H1 (cell line): Measurements from ENCODE around the gene SMIM35. TPM values are rescaled to one million over a fixed set of nuclear protein-coding genes. Genes with fewer than 3 reads are reported as not detected.

Experiments used
- CTCF ChIA-PET: fragments of 300-600 bp; sonication (Branson Sonifier 250); formaldehyde crosslinking; loops from one replicate; lab custom pipeline; 2021; ENCODE audit not compliant: partially characterized antibody; lab: Charles Lee
- POLR2A ChIA-PET: fragments of 300-600 bp; sonication (Branson Sonifier 250); formaldehyde crosslinking; loops from one replicate; lab custom pipeline; 2021; ENCODE audit warnings: inconsistent platforms; ENCODE audit not compliant: partially characterized antibody; lab: Charles Lee
- DNase-seq, 2 experiments: peaks; one replicate each; pipeline versions ENCODE4 v3.0.0 to v3.0.0-alpha.2; 2010 to 2022; ENCODE audit warnings: low spot score in 2 of 2, low read depth in 1 of 2, mixed read lengths in 1 of 2
- FAIRE-seq: peaks from 2 replicates; lab custom pipeline; 2011; peaks lifted over from hg19 to GRCh38; lab: Jason Lieb, UNC
- H2AFZ ChIP-seq: 2 replicates; pipeline ENCODE4 v1.8.1; 2012; ENCODE audit warnings: low read length, inconsistent platforms
- H2AK5ac ChIP-seq: 2 replicates; pipeline ENCODE4 v1.6.1; 2013; ENCODE audit warnings: low read depth, low read length
- H2BK120ac ChIP-seq: replicated peaks from 2 replicates; pipeline ENCODE3; 2013; ENCODE audit warnings: low read depth, low read length, inconsistent platforms
- H2BK12ac ChIP-seq: 2 replicates; pipeline ENCODE4 v1.6.1; 2013; ENCODE audit warnings: low read depth, low read length
- H2BK15ac ChIP-seq: 2 replicates; pipeline ENCODE4 v1.6.1; 2013; ENCODE audit warnings: low read length
- H2BK20ac ChIP-seq: 2 replicates; pipeline ENCODE4 v1.6.1; 2013; ENCODE audit warnings: low read length
- H2BK5ac ChIP-seq: 2 replicates; pipeline ENCODE4 v1.6.1; 2013; ENCODE audit warnings: low read depth, low read length
- H3K14ac ChIP-seq: 2 replicates; pipeline ENCODE4 v1.6.1; 2013; ENCODE audit warnings: inconsistent platforms; ENCODE audit not compliant: insufficient read length
- H3K18ac ChIP-seq: 2 replicates; pipeline ENCODE4 v1.6.1; 2013; ENCODE audit warnings: low read length; ENCODE audit errors: extremely low read depth
- H3K23ac ChIP-seq: 2 replicates; pipeline ENCODE4 v1.6.1; 2013; ENCODE audit warnings: inconsistent platforms; ENCODE audit not compliant: insufficient read length
- H3K23me2 ChIP-seq: 2 replicates; pipeline ENCODE4 v1.6.1; 2013; ENCODE audit warnings: low read depth, low read length
- H3K27ac ChIP-seq: 2 replicates; pipeline ENCODE4 v1.6.1; 2011; ENCODE audit warnings: low read depth, low read length, inconsistent platforms
- H3K27me3 ChIP-seq, 4 experiments: replicated peaks in 1 of 4; 1 replicate in 1 of 4; 2 replicates in 3 of 4; pipeline versions ENCODE4 v1.6.1 to v1.8.1; 2011 to 2013; ENCODE audit warnings: low read length in 3 of 4, mild to moderate bottlenecking in 3 of 4, inconsistent platforms in 2 of 4, mixed read lengths in 2 of 4, moderate library complexity in 1 of 4; ENCODE audit not compliant: control insufficient read depth in 3 of 4, insufficient read depth in 3 of 4; ENCODE audit errors: extremely low read depth in 1 of 4
- H3K36me3 ChIP-seq, 4 experiments: 2 replicates each; pipeline versions ENCODE4 v1.6.1 to v1.8.1; 2011 to 2013; ENCODE audit warnings: mild to moderate bottlenecking in 4 of 4, low read length in 3 of 4, moderate library complexity in 2 of 4, control low read depth in 1 of 4, inconsistent platforms in 1 of 4; ENCODE audit not compliant: insufficient read depth in 4 of 4, control insufficient read depth in 2 of 4
- H3K4ac ChIP-seq: replicated peaks from 2 replicates; pipeline ENCODE3; 2013; ENCODE audit warnings: low read length, low read depth, mixed read lengths, inconsistent platforms; ENCODE audit not compliant: insufficient read length
- H3K4me1 ChIP-seq, 4 experiments: replicated peaks in 1 of 4; 1 replicate in 1 of 4; 2 replicates in 3 of 4; pipeline versions ENCODE4 v1.6.1 to v1.8.1; 2011 to 2013; ENCODE audit warnings: low read length in 3 of 4, inconsistent platforms in 2 of 4, mixed read lengths in 1 of 4; ENCODE audit not compliant: insufficient read depth in 4 of 4, control insufficient read depth in 3 of 4
- H3K4me2 ChIP-seq, 2 experiments: 2 replicates each; pipeline versions ENCODE4 v1.6.1 to v1.8.1; 2011 to 2013; ENCODE audit warnings: low read depth in 2 of 2, low read length in 2 of 2, control low read depth in 1 of 2, inconsistent platforms in 1 of 2, mild to moderate bottlenecking in 1 of 2; ENCODE audit not compliant: insufficient read depth in 1 of 2
- H3K4me3 ChIP-seq, 4 experiments: fragments of 200-600, 300-600 bp in 1 of 4; sonication (generic), shearing (Covaris generic), sonication (Bioruptor Twin) in 1 of 4; 2 replicates each; pipeline versions ENCODE4 v1.5.1 to v1.8.1; 2011 to 2016; ENCODE audit warnings: low read length in 4 of 4, low read depth in 3 of 4, control low read depth in 2 of 4, inconsistent platforms in 2 of 4, mild to moderate bottlenecking in 2 of 4, mixed read lengths in 1 of 4, moderate library complexity in 1 of 4; ENCODE audit not compliant: insufficient read depth in 2 of 4; ENCODE audit errors: extremely low read depth in 1 of 4
- H3K56ac ChIP-seq: replicated peaks from 2 replicates; pipeline ENCODE3; 2013; ENCODE audit warnings: low read depth, mild to moderate bottlenecking, mixed read lengths, low read length, inconsistent platforms; ENCODE audit not compliant: insufficient read length
- H3K79me1 ChIP-seq: 2 replicates; pipeline ENCODE4 v1.6.1; 2013; ENCODE audit warnings: low read depth, low read length, control low read depth
- H3K79me2 ChIP-seq, 2 experiments: 2 replicates each; pipeline versions ENCODE4 v1.6.1 to v1.8.1; 2012 to 2013; ENCODE audit warnings: low read length in 2 of 2, mild to moderate bottlenecking in 2 of 2, inconsistent platforms in 1 of 2; ENCODE audit not compliant: insufficient read depth in 2 of 2, control insufficient read depth in 1 of 2
- H3K9ac ChIP-seq, 4 experiments: replicated peaks in 1 of 4; 1 replicate in 1 of 4; 2 replicates in 3 of 4; pipeline versions ENCODE4 v1.6.1 to v1.8.1; 2011 to 2013; ENCODE audit warnings: low read depth in 3 of 4, low read length in 3 of 4, control low read depth in 2 of 4, mild to moderate bottlenecking in 2 of 4, moderate library complexity in 2 of 4, inconsistent platforms in 1 of 4; ENCODE audit errors: extremely low read depth in 1 of 4
- H3K9me3 ChIP-seq, 2 experiments: 2 replicates each; pipeline versions ENCODE4 v1.6.1 to v1.8.1; 2012 to 2013; ENCODE audit warnings: mild to moderate bottlenecking in 2 of 2, moderate library complexity in 2 of 2, control low read depth in 1 of 2, inconsistent platforms in 1 of 2, low read depth in 1 of 2, low read length in 1 of 2, mixed read lengths in 1 of 2; ENCODE audit not compliant: insufficient read depth in 2 of 2
- H4K20me1 ChIP-seq, 2 experiments: replicated peaks in 1 of 2; 2 replicates each; pipeline versions ENCODE3 to v1.8.1; 2011 to 2013; ENCODE audit warnings: inconsistent platforms in 2 of 2, low read length in 2 of 2, mild to moderate bottlenecking in 1 of 2; ENCODE audit not compliant: insufficient read depth in 2 of 2, control insufficient read depth in 1 of 2
- H4K5ac ChIP-seq: 2 replicates; pipeline ENCODE4 v1.6.1; 2013; ENCODE audit warnings: low read length, low read depth, mixed read lengths, inconsistent platforms; ENCODE audit not compliant: insufficient read length
- H4K8ac ChIP-seq: 2 replicates; pipeline ENCODE4 v1.8.0; 2013; ENCODE audit warnings: mild to moderate bottlenecking, moderate library complexity, low read length, inconsistent platforms; ENCODE audit not compliant: insufficient read depth; ENCODE audit errors: extremely low read depth
- H4K91ac ChIP-seq: replicated peaks from 2 replicates; pipeline ENCODE3; 2013; ENCODE audit warnings: low read length, mixed read lengths, inconsistent platforms; ENCODE audit not compliant: insufficient read length
- WGBS, 2 experiments: shearing (Covaris generic) in 1 of 2; methylation state at CpG; one replicate each; pipeline versions ENCODE4 v1.1.6 to v1.1.7; 2013 to 2015; ENCODE audit warnings: low lambda C conversion rate in 2 of 2, mixed read lengths in 2 of 2, inconsistent platforms in 1 of 2, low coverage in 1 of 2, missing lambda C conversion rate in 1 of 2; ENCODE audit not compliant: insufficient replicate concordance in 2 of 2, insufficient coverage in 1 of 2, insufficient read length in 1 of 2; ENCODE audit errors: extremely low coverage in 1 of 2, missing lambda C conversion rate in 1 of 2; 5-methylcytosine and 5-hydroxymethylcytosine counted together
- polyA plus RNA-seq, 7 experiments: library from polyadenylated mRNA; depleted of rRNA in 3 of 7; stranded (reverse) in 5 of 7; unstranded in 2 of 7; fragments of >200 nt in 5 of 7; fragments of 200-250 nt in 2 of 7; gene quantifications; 1 replicate in 5 of 7; 2 replicates in 1 of 7; 4 replicates in 1 of 7; pipeline versions ENCODE4 v1.2.1 to v1.2.3, GENCODE V29; 2011 to 2013; ENCODE audit warnings: missing spikeins in 2 of 7, mixed read lengths in 2 of 7
- total RNA-seq: library from RNA; stranded (reverse); fragmentation: NEBNext Ultra II Directional; extraction: Animal tissue kit (Norgen Biotek cat#: 25700); gene quantifications from 2 replicates; pipeline ENCODE4 v1.2.1, GENCODE V29; 2021

Gene SMIM35
- total and polyA plus RNA-seq, 2 of the 8 experiments (the other 6 are each of a cell fraction or from before 2014, with no cell fraction given) = not detected

- Histone ChIP-seq H3K9me3 (no peaks in the 10 kb centered on the region), H2BK20ac (no peak overlapping the region), H3K4me1 (no peaks in the 10 kb centered on the region), H3K4me2 (no peak overlapping the region), H3K56ac (no peak overlapping the region), H3K4ac (no peak overlapping the region), H3K4me3 (no peak overlapping the region), H3K79me1 (no peaks in the 10 kb centered on the region), H4K8ac (no peak overlapping the region), H2BK12ac (no peak overlapping the region; the same call in 1 of the 2 replicates), H3K79me2 (no peaks in the 10 kb centered on the region), H3K27me3 (no peaks in the 10 kb centered on the region), H2BK15ac (no peak overlapping the region), H3K36me3 (no peaks in the 10 kb centered on the region), H2AK5ac (no peak overlapping the region), H3K14ac (no peak overlapping the region), H4K5ac (no peak overlapping the region), H2AFZ (no peak overlapping the region), H3K18ac (no peak overlapping the region), H3K27ac (no peak overlapping the region), H4K91ac (no peak overlapping the region), H3K9ac (no peak overlapping the region), H3K23me2 (no peaks in the 10 kb centered on the region), H4K20me1 (no peaks in the 10 kb centered on the region), H2BK120ac (no peak overlapping the region), H2BK5ac (no peak overlapping the region), H3K23ac (no peak overlapping the region)
- FAIRE-seq (no peak), DNase-seq (no peak)
- CTCF ChIA-PET = interaction anchor here (0.6 to 1.7 kb wide), 6 partner anchors 8 to 192 kb away, joined by 3 to 5 read pairs (median 3); no protein-coding TSS in a partner anchor
- POLR2A ChIA-PET = no interaction called here
- WGBS, 2 experiments = 93% methylated on average over 4 of the region's 4 CpGs; no CpG with 5 or more reads in 1 of the 2 experiments
Observed at GRCh38 chr11:117978991-117979390, 107.8 kb downstream of the SMIM35 start.
